Lower lobe of right lung (tissue), 2 donors: ENCODE data around the gene TRPC4. TPM values are rescaled to one million over a fixed set of nuclear protein-coding genes. Genes with fewer than 3 reads are reported as not detected.

Experiments used
- ATAC-seq, 2 donors: fragments of 200-7000 bp; cut with Tn5 transposase; one replicate each; pipeline ENCODE4 v1.9.1; 2020 to 2022; ENCODE audit warnings: mild to moderate bottlenecking in 2 of 2, moderate library complexity in 2 of 2
- DNase-seq: peaks from one replicate; pipeline ENCODE4 v3.0.0-alpha.2; 2020
- H3K27ac ChIP-seq: fragments of 200-600 bp; one replicate; pipeline ENCODE4 v1.8.0; 2022
- H3K27me3 ChIP-seq: fragments of 200-600 bp; one replicate; pipeline ENCODE4 v1.8.0; 2022; ENCODE audit warnings: low read depth
- H3K36me3 ChIP-seq: fragments of 200-600 bp; one replicate; pipeline ENCODE4 v1.8.0; 2022; ENCODE audit warnings: mild to moderate bottlenecking
- H3K4me1 ChIP-seq: fragments of 200-600 bp; one replicate; pipeline ENCODE4 v1.8.0; 2022
- H3K4me3 ChIP-seq: fragments of 200-600 bp; one replicate; pipeline ENCODE4 v1.8.0; 2022; ENCODE audit warnings: mild to moderate bottlenecking
- H3K9me3 ChIP-seq: fragments of 200-600 bp; one replicate; pipeline ENCODE4 v1.8.0; 2022
- CTCF ChIP-seq: fragments of 200-600 bp; IDR thresholded peaks from one replicate; pipeline ENCODE4 v1.8.0; 2022; ENCODE audit warnings: antibody characterized with exemption, mild to moderate bottlenecking
- intact Hi-C: fragments of 100-400 bp; cut with DNase I; formaldehyde crosslinking; loops from one replicate; pipeline ENCODE4 v1.11.0; 2022
- total RNA-seq: library from RNA; stranded (reverse); fragmentation: NEBNext Ultra II Directional; extraction: Animal tissue kit (Norgen Biotek cat#: 25700); gene quantifications from one replicate; pipeline ENCODE4 v1.2.1, GENCODE V29; 2021
- donor health status: DM: no; HTN: yes; CAD: no; lungs with severe emphysema.

Gene TRPC4
- total RNA-seq, 1 donor from 2014 or later, result 0.71 TPM

DNA sequence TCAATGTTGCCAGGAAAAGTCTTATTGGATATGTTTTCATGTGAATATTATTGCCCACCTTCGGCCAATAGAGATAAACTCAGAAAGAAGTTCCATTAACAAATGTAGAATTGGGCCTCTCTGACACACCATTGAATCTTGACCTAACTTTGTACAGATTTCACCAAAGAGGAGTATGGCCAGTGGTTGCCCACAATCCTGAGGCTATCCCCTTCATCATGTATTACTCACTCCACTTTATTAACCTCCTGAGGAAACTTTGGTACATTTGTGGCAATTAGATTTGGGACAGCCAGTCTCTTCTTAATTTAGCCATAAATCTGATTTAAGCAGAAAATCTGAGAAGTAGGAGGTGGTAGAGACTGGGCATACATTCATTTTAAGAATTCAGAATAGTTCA, 217.7 kb downstream of the TRPC4 start:
- no peak overlapping the region for H3K4me3 ChIP-seq
- H3K36me3 ChIP-seq, result no peaks in the 10 kb centered on the region
- no peak for DNase-seq
- no peaks in the 10 kb centered on the region for H3K4me1 ChIP-seq
- no peak for TF ChIP-seq CTCF
- ATAC-seq, result no peak
- no peak overlapping the region for H3K27ac ChIP-seq
- intact Hi-C loops, result no loop called here
- no peaks in the 10 kb centered on the region for H3K27me3 ChIP-seq
- H3K9me3 ChIP-seq, result no peaks in the 10 kb centered on the region

GRCh38 chr13:37648609-37649008, 221.0 kb downstream of the TRPC4 start:
- TF ChIP-seq CTCF, result no peak
- no peaks in the 10 kb centered on the region for H3K27me3 ChIP-seq
- DNase-seq, result no peak
- ATAC-seq, result no peak
- no peaks in the 10 kb centered on the region for H3K36me3 ChIP-seq
- H3K4me1 ChIP-seq, result no peaks in the 10 kb centered on the region
- no peak overlapping the region for H3K4me3 ChIP-seq
- intact Hi-C loops, result no loop called here
- no peaks in the 10 kb centered on the region for H3K9me3 ChIP-seq
- no peak overlapping the region for H3K27ac ChIP-seq

DNA sequence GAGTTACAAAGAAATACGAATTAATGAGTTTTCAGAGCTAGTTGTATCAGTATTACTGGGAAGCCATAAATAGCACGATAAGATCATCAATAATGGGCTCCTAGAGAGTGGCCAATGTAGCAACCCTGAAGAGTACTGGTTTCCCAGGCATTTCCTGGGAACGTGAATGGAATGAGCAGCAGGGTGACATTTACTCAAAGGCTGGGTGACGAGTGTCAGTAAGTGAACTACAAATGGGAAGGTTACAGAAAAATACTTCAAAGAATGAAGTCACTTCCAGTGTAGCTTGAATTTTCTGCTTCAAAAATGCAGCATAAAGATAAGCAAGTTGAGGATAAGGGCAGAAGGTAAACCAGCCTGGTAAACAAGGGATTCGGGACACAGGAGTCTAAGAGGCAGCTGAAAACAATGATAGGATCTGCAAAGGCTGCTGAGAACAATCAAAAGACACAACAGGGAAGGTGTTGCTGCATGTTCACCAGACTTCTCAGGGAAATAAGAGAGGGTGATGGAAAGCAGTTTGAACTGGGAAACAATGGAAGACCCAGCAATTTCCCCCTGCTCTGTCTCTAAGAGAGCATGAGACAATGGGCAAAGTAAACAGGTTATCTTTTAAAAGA, 222.4 kb downstream of the TRPC4 start:
- no peaks in the 10 kb centered on the region for H3K9me3 ChIP-seq
- H3K27ac ChIP-seq, result no peak overlapping the region
- intact Hi-C loops, result no loop called here
- no peaks in the 10 kb centered on the region for H3K27me3 ChIP-seq
- no peaks in the 10 kb centered on the region for H3K36me3 ChIP-seq
- no peak overlapping the region for H3K4me3 ChIP-seq
- ATAC-seq, result no peak
- no peak for DNase-seq
- no peak for TF ChIP-seq CTCF
- H3K4me1 ChIP-seq, result no peaks in the 10 kb centered on the region

DNA sequence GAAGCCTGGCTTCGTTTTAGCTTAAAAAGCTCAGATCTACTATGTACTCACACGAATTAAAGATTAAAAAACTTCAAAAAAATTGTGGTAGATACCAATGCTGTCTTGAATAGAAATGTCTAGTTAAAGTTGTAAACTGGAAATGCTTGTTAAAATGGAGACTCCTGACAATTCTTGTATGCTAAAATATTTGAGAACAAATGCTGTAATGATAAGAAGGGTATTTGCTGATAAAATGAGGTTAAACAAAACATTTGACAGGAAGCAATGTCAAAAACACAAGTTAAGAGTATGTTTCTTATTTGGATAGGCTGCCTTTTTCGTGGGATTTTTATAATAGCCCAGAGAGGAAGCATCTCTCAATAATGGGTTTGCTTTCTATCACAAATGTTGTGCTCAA, 223.0 kb downstream of the TRPC4 start:
- intact Hi-C loops, result no loop called here
- ATAC-seq, result no peak
- no peaks in the 10 kb centered on the region for H3K27me3 ChIP-seq
- no peaks in the 10 kb centered on the region for H3K4me1 ChIP-seq
- no peak for DNase-seq
- H3K9me3 ChIP-seq, result no peaks in the 10 kb centered on the region
- no peak for TF ChIP-seq CTCF
- no peak overlapping the region for H3K4me3 ChIP-seq
- no peak overlapping the region for H3K27ac ChIP-seq
- no peaks in the 10 kb centered on the region for H3K36me3 ChIP-seq

DNA sequence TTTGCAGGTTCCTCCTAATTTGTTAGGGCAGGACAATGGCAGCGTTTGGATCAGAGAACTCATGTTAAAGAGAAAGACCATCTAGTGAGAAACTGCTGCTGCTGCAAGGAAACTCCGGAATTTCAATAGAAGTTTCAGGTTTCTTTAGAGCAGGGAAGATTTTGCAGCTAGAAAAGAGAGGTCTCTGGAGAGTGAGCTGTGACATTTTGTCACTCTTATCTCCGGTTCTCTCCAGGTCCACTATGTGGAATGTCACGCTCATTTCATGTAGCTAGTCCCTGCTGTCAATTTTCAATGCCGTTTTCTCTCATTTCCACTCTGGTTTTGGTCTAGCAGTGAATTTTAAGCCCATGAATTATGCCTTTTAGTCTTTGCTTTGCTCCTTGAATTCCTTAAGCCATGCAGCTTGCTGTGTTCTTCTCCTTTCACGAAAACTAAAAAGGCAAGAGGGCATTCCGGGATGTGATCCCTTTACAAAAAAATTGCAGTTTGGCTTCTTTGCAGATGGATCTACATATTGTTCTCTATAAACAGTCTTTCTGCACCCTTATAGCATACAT, 224.3 kb downstream of the TRPC4 start:
- intact Hi-C loops, result no loop called here
- Histone ChIP-seq H3K9me3 (no peaks in the 10 kb centered on the region), H3K27ac (no peak overlapping the region), H3K4me1 (no peaks in the 10 kb centered on the region), H3K27me3 (no peaks in the 10 kb centered on the region), H3K36me3 (no peaks in the 10 kb centered on the region), H3K4me3 (no peak overlapping the region)
- no peak for TF ChIP-seq CTCF
- no peak for ATAC-seq
- no peak for DNase-seq
